Fibroblast of villous mesenchyme (primary cell): Measurements from ENCODE around the gene MCFD2. TPM values are rescaled to one million over a fixed set of nuclear protein-coding genes. Genes with fewer than 3 reads are reported as not detected.
A peak's percentile ranks its signal among the peaks of the same experiment; 100 is the strongest.

ENCODE experiments used
- DNase-seq: peaks from one replicate; pipeline ENCODE4 v3.0.0-alpha.2; 2010; ENCODE audit warnings: low read depth
- H3K4me3 ChIP-seq: 2 replicates; pipeline ENCODE4 v1.5.1; 2011; ENCODE audit warnings: low read depth, mild to moderate bottlenecking, low read length
- total RNA-seq: library from RNA; depleted of rRNA; stranded (reverse); fragments of >200 nt; gene quantifications from 2 replicates; pipeline ENCODE4 v1.2.3, GENCODE V29; 2012
- TF ChIP-seq, protein P1 (sequence below): IDR thresholded peaks from 2 replicates; pipeline ENCODE4 v1.5.1; 2012; ENCODE audit warnings: low read depth, mild to moderate bottlenecking, low read length; ENCODE audit not compliant: insufficient read depth

Gene MCFD2
- total RNA-seq, 1 donor, result 196 TPM

DNA sequence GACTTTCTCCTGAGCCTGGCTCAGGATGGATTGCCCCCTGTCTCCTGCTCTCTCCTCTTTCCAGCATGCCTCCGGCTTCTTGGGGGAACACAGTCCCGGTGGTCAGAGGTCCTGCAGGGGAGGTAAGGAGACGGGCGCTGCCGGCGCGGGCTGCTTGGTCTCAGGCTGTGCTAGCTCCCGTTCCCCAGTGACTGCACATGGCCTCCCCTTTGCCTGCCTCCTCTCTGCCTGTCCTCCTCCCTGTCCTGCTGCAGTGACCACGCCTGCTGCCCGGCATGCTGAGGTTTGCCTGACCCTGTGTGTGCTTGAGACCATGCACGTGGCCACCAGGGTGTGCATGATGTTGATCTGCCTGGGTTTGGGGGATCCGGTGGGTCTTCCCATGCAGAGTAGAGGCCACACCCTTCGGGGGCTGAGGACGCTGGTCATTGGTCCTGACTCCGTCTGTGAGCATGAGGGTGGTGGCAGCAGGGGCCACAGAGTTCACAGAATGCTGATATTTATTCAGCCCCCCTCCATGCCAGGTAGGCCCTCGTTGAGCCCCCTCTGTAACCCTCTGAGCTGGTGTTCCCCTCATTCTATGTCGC lies 42.9 kb upstream of the MCFD2 start:
- TF ChIP-seq, protein P1, sequence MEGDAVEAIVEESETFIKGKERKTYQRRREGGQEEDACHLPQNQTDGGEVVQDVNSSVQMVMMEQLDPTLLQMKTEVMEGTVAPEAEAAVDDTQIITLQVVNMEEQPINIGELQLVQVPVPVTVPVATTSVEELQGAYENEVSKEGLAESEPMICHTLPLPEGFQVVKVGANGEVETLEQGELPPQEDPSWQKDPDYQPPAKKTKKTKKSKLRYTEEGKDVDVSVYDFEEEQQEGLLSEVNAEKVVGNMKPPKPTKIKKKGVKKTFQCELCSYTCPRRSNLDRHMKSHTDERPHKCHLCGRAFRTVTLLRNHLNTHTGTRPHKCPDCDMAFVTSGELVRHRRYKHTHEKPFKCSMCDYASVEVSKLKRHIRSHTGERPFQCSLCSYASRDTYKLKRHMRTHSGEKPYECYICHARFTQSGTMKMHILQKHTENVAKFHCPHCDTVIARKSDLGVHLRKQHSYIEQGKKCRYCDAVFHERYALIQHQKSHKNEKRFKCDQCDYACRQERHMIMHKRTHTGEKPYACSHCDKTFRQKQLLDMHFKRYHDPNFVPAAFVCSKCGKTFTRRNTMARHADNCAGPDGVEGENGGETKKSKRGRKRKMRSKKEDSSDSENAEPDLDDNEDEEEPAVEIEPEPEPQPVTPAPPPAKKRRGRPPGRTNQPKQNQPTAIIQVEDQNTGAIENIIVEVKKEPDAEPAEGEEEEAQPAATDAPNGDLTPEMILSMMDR, result no peak
- H3K4me3 ChIP-seq, result no peak overlapping the region
- DNase-seq, result no peak

DNA sequence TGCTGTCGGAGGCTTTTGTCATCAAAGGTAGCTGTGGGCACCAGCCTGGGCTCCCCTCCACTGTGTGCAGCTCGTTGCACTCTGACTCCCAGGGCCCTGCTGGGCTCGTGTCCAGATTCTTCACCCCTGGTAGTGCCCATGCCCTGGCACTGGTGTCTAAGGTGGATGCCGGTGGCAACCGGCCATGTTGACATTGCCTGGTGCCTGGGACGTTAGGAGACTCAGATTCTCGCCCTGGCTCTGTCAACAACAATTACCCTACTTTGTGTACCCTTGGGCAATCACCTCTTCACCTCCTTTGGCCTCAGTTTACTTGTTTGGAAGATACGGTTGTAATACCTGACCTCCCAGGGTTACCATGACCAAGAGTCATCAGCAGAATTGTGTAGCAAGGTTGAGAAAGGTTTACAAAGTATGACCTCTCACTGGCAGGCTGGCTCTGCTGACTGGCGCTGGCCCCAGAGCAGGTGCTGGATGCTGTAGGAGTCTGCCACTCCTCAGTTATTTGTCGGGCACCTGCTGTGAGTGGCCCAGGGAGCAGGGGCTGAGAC lies 41.5 kb upstream of the MCFD2 start:
- TF ChIP-seq, protein P1, result no peak

DNA sequence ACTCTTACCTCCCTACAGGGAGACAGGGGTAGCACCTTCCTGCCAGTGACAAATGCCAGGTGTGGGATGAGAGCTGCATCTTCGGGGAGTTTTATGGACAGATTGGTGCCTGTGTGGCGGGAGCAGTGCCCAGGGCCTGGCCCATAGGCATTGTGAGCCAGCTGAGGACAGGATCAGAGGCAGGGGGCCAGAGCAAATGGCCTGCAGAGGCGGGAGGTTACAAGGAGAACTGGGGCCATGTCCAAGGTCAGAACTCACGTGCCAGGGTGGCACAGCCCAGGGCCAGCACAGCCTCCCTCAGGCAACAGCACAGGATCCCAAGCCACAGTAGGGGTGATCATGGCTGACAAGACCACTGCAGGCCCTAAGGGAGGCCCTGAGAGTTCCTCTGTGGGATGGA lies 40.2 kb upstream of the MCFD2 start:
- TF ChIP-seq, protein P1, result no peak
- no peak for DNase-seq
- H3K4me3 ChIP-seq, result no peak overlapping the region

More for the DNA sequence above, 41.5 kb upstream of the MCFD2 start:
- no peak overlapping the region for H3K4me3 ChIP-seq
- no peak for DNase-seq

DNA sequence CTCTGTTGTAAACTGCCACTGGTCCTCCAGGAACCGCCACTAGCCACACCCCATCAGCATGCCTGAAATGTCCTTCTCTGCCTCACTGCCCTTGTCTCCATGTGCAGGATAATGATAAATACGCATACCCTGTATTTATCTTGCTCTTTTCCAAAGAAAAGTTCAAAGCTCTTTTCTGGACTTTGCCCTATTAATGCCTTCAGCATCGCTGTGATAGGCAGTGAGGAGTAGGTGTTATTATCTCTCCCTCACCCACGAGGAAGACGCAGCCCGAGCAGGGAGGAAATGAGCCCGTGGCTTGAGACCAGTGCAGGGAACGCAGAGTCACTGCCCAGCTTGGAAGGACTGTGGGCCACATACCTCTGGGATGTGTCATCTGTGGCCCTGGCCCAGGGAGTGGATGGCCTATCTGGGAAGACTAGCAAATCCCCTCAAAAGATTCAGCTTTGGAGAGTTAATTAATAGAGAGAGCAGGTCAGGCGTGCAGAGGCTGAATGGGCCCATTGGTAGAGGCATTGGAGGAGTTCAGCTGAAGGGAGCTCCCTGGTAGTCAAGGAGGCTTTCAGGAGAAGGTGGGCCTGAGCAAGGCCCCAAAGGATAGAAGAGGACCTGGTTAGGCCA lies 39.5 kb upstream of the MCFD2 start:
- TF ChIP-seq, protein P1, result no peak
- DNase-seq, result peak; percentile 87
- H3K4me3 ChIP-seq, result no peak overlapping the region

DNA sequence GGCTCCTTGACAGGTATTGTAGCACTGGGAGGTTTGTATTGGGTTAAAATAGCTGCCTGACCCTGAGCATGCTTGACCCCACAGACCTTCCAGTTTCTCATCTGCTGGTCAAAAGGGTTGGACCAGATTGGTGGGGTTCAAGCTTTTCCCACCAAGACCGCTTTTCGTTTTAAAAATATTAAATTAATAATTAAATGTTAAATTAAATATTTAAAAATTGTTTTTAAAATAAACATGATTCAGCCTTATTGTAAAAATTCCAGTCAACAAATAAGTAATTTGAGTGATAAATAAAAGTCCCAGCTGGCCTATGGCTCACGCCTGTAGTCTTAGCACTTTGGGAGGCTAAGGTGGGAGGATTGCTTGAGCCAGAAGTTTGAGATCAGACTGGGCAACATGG lies 36.6 kb upstream of the MCFD2 start:
- H3K4me3 ChIP-seq, result no peak overlapping the region
- TF ChIP-seq, protein P1, result no peak
- DNase-seq, result no peak

DNA sequence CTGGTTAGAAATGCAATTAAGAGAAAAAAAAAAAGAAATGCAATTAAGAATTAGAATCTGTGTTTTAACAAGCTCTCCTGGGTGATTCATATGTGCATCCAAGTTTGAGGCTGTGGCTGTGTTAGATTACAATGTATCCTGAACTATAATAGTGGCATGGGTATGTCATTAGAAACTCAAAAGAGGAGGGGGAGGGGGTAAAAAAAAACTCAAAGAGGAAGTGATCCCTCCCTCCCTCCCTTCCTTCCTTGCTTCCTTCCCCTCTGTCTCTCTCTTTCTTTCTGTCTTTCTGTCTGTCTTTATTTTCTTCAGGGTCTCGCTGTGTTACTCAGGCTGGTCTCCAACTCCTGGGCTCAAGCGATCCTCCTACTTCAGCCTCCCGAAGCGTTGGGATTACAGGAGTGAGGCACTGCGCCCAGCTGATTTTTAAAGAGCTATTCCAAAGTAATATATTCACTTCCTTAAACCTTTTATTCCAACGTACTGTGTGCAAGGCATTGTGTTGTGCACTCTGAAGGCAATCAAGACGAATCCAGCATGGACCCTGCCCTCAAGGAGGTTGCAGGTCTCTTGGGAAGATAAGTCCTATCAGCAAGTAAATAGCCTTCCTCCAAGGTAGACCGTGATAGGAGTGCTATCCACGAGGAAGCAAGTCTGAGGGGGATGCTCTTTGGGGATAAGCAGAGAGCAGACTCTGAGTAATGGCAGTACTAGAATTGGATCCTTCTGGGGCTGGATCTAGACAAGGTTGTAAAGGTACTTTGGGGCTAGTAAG lies 35.9 kb upstream of the MCFD2 start:
- TF ChIP-seq, protein P1, result no peak
- H3K4me3 ChIP-seq, result no peak overlapping the region
- no peak for DNase-seq
